NCI-H1105 (cell line): ENCODE results near the gene SHMT2.

Experiments used
- DNase-seq: peaks from one replicate; lab custom pipeline; 2025; lab: John Stamatoyannopoulos, UW

SHMT2 gene

DNA sequence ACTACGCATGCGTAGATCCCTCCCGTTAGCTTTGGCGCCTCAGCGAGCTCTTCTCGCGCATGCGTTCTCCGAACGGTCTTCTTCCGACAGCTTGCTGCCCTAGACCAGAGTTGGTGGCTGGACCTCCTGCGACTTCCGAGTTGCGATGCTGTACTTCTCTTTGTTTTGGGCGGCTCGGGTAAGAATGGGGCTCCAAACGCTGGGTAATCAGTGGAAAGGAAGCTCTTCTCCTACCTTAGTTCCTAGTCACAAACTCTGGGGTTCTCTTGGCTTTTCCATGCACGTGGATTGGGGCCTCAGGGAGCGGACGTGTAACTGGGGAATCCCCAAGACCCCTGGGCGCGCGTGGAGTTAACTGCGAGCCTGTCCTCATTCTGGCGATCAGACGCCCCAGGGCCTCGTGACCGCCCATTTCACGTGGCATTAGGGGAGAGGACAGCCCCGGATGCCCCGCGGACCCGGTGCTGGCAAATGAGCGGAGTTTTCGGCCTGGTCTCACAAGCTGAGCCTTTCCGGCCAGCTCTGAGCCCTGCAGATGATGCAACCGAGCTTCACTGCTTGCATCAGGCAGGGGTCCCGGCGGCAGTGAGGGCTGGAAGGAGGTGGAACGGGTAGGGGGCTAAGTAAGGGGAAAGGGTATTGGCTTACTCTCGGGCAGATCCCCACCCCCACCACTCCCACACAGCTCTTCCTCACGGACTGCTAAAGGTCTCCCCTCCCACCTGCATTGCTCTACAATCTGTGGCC is at the start of gene SHMT2:
Gene SHMT2 (plus strand): TSS at position 78 of the 747 bp plus-strand sequence. CDS start 68 bp downstream, at position 146.
- peak; percentile 84 for DNase-seq

DNA sequence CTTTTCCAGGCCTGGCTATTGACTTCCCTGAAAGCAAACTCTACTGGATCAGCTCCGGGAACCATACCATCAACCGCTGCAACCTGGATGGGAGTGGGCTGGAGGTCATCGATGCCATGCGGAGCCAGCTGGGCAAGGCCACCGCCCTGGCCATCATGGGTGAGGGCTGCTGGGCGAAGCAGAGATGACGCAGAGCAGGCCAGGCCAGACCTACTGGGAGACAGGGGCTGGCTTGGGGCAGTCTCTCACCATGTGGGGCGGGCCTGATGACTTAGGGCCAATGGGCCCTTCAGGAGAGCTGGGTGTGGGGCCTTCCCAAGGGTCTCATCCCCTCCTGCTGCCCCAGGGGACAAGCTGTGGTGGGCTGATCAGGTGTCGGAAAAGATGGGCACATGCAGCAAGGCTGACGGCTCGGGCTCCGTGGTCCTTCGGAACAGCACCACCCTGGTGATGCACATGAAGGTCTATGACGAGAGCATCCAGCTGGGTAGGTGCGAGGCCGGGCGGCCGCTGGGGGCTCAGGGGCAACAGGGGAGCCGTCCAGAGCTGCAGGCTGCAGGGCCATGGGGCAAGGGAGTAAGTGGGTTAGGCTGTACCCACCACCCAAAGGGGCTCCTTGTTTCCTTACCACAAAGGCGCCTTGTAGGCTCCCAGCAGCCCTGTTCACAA is 49.1 kb upstream of the SHMT2 start:
- DNase-seq: no peak

DNA sequence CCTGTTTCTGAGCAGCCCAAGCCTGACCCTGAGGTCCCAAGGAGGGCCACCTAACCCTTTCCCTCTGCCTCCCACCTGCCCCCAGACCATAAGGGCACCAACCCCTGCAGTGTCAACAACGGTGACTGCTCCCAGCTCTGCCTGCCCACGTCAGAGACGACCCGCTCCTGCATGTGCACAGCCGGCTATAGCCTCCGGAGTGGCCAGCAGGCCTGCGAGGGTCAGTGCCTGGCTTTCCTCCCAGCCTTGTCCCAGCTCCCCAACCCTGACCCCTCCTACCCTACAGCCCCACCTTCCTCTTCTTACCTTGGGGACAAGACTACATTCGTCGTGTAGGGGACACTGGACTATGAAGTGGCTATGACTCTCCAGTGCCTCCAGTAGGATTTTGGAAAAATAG is 48.4 kb upstream of the SHMT2 start:
- DNase-seq: no peak

DNA sequence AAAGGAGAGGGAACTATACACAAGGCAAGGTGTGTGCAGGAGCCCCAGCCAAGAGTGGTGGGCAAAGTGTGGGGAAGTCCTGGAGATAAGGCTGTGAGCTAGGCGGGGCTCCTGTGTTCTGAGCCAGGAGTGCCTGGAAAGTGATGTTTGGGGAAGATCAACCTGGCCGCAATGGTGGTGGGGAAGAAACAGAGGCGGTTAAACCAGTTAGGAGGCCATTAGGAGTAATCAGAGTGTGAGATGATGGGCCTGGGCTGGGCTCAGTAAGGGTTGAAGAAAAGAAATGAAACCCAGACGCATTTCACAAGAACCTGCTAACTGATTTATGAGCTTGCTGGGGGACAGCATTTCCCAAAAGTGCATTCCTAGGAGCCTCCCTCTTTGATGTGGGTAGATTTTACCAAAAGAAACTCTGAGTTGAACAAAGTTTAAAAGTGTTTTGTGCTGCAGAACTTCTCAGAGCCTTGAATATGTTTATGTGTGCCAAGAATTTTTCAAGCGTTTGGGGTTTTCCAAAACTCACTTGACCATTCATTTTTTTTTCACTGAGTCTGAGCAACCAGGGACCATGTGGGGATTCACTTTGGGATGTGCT is 47.9 kb upstream of the SHMT2 start:
- no peak for DNase-seq

DNA sequence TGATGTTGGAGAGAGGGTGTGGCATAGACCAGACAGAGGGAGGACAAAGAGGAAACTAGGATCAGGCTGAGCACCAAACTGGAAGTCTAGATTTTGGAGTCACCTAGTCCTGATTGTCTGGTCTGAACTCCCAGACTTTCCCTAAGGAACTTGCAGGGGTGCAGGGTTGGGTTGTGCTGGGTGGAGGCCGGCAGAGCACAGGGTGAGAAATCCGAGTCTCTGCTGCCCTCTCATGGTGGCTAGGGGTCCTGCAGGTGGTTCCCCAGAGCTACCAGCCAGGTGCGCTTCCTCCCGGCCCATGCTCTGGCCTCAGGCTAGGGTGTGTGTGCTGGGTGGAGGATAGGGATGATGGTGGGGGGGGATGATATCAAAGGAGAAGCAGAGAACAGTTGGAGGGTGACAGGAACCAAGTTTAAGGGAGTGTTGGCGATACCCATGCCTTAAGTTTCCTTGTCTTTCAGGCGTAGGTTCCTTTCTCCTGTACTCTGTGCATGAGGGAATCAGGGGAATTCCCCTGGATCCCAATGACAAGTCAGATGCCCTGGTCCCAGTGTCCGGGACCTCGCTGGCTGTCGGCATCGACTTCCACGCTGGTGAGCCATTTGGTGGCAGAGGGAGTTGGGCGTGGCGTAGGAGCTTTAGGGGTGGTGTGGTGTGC is 46.5 kb upstream of the SHMT2 start:
- peak; percentile 27 for DNase-seq

DNA sequence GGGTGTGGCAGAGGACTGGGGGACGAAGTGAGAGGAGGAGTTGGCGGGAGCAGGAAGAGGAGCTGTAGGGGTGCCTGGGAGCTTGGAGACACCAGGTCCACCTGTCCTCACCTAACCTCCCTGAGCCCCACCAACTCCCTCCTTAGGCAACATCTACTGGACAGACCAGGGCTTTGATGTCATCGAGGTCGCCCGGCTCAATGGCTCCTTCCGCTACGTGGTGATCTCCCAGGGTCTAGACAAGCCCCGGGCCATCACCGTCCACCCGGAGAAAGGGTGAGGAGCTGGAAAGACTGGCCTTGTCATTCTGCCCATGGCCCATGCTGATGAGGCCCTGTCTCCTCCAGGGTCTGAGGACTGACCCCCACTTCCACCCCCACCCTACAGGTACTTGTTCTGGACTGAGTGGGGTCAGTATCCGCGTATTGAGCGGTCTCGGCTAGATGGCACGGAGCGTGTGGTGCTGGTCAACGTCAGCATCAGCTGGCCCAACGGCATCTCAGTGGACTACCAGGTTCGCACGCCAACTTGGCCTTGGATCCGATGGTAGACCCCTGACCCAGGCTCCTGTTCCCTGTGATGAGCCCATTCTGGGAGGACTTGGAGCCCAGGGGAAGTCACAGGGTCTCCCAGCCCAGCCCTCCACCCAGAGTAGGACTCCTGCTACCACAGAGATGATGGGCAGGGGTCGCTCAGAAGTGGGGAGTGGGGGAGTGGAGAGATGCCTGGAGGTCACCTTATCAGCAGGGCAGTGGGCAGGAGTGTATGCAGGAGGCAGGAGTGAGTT is 45.4 kb upstream of the SHMT2 start:
- DNase-seq: no peak

DNA sequence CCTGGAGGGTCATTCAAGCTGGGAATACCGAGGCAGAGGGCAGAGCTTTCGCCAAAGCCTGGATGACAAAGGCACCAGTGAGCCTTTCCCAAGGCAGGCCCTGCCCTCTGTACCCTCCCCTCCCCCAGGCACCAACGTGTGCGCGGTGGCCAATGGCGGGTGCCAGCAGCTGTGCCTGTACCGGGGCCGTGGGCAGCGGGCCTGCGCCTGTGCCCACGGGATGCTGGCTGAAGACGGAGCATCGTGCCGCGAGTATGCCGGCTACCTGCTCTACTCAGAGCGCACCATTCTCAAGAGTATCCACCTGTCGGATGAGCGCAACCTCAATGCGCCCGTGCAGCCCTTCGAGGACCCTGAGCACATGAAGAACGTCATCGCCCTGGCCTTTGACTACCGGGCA is 44.1 kb upstream of the SHMT2 start:
- no peak for DNase-seq

DNA sequence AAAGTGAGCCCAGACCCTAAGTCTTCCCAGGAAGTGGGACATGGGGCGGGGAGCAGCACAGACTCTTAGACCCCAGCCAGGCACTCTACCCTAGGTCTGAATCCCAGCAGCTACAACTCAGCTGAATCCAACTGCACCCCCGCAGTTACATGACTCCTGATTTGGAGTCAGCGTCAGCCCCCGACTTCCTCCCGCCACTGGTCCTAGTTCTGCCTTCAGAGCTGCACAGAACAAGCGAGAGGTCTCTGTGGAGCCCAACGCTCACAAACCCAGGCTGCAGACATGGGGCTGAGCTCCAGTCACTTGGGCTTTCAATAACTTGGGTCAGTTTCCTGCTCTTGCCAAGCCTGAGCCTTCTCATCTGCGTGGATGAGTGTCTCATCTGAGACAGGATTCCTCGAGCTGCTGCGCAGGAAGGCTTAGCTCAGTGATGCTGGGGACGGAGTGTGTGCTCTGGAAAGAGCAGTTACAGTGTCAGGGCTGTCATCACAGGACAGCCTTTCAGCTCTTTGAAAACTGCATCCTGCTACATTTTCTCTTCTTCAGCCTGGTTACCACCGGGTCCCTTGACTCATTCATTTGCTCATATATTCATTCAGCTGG is 43.5 kb upstream of the SHMT2 start:
- no peak for DNase-seq

DNA sequence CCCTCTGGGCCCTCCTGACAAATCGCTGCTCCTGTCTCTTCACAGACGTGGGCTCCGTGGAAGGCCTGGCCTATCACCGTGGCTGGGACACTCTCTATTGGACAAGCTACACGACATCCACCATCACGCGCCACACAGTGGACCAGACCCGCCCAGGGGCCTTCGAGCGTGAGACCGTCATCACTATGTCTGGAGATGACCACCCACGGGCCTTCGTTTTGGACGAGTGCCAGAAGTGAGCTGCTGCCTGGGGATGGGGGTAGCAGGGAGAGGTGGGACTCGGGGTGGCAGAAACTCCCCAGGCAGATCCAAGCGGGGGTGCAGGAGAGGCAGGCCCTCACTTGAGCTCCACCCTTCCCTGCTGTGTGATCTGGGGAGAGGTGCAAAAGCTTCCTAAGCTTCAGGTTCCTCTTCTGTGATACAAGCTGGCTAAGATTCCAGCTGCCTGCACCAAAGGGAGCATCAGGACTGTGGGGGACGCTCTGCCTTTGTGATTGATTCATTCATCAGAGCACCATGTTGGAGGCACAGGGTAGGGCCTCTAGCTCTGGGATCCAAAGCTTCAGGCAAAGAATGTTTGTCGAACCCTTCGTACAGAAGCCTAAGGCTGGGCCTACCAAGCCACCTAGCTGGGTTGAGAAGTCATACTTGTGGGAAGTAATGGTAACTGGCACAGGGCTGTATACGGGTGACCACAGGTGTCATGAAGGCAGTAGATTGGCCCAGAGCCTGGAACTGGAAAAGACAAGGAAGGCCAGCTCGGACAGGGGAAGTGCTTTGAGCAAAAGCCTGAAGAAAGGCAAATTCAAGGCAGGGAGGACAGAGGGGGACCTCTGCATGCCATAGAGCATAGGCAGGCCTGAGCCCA is 42.1 kb upstream of the SHMT2 start:
- no peak for DNase-seq

DNA sequence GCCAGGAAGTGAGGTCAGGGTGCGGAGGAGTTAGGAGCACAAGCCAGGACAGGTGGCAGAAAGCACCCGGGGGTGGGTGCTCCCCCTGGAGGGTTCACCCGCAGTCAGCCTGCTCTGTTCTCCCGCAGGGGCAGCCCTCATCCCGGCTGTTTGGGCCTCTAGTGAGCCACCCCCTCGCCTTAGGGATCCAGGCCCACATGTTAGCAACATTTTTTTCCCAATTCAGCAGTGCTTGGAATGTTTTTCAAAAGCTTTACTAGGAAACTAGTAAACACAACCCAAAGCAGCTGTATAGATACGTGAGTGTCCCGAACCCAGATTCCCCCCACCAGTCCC is 41.5 kb upstream of the SHMT2 start:
- no peak for DNase-seq

DNA sequence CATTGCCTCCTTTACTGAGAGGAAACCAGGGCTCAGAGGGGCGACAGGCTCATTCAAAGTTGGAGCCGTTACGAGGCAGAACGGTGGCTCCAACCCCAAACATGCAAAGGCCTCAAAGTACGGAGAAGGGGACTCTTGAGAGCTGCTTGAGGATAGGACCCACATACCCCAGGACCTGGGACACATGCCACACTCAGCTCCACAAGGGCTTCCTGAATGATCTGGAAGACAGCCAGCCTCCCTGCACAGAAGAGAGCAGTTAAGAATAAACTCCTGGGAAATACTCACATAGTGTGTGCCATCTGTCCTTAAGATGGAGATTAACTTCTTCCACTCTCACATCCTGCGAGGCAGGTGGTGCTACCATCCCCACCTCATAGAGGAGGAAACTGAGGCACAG is 39.5 kb upstream of the SHMT2 start:
- no peak for DNase-seq

DNA sequence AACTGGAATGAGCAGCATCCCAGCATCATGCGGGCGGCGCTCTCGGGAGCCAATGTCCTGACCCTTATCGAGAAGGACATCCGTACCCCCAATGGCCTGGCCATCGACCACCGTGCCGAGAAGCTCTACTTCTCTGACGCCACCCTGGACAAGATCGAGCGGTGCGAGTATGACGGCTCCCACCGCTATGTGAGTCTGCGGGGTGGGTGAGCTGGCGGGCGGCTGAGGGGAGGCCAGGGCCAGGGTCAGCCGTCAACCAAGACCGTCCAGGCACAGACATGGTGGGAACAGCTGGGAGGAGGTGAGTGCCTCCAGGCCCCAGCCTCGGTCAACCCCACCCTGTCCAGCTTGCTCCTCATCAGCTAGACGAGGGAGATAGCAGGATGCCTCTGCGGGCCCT is 38.7 kb upstream of the SHMT2 start:
- DNase-seq: no peak

DNA sequence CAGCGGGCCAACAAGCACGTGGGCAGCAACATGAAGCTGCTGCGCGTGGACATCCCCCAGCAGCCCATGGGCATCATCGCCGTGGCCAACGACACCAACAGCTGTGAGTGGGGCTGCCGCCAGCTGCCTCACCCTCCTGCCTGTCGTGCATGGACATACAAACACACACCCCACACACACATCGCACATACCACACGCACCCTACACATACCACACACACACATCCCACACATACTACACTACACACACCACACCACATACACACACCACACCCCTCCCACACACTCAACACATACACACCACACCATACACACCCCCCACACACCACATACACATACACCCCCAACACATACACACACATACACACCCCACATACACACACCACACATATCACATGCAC is 38.1 kb upstream of the SHMT2 start:
- no peak for DNase-seq

DNA sequence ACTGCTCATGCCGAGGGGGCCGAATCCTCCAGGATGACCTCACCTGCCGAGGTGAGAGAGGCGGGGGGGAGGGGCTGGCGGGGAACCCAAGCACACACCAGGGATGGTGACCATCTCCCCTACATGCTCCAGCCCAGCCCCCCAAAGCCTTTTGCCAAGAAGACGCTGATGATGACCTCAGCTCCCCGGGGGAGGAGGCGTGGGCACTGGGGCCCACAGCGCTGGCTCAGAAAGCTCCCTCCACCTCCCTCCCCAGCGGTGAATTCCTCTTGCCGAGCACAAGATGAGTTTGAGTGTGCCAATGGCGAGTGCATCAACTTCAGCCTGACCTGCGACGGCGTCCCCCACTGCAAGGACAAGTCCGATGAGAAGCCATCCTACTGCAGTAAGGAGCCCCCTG is 36.6 kb upstream of the SHMT2 start:
- no peak for DNase-seq

DNA sequence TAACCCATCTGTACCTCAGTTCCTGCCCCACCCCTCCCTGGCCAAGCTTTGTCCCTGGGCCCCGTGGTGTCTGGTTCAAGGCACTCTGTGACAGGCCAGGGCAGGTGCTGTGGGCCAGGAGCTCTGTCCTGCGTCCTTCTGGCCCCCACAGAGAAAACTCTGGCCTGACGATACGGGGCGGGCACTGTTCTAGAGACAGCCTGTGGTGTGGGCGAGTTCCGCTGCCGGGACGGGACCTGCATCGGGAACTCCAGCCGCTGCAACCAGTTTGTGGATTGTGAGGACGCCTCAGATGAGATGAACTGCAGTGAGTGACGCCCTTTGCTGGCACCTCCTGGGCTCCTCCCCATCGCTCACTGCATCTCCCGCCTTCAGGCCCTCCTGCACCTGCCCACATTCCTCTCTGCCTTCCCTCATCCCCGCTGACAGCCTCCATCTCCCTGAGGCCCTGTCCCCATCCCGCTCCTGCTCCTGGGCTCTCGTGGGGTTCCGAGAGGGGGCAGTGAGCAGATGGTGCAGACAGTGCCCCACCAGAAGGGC is 35.7 kb upstream of the SHMT2 start:
- DNase-seq: no peak

DNA sequence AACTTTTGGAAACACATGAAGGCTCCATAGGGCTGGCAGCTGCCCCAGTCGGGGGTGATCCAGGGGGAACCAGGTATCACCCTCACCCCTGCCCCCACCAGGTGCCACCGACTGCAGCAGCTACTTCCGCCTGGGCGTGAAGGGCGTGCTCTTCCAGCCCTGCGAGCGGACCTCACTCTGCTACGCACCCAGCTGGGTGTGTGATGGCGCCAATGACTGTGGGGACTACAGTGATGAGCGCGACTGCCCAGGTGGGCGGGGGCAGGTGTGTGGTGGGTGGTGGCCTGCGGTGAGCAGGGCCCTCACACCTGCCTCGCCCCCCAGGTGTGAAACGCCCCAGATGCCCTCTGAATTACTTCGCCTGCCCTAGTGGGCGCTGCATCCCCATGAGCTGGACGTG is 35.3 kb upstream of the SHMT2 start:
- no peak for DNase-seq

DNA sequence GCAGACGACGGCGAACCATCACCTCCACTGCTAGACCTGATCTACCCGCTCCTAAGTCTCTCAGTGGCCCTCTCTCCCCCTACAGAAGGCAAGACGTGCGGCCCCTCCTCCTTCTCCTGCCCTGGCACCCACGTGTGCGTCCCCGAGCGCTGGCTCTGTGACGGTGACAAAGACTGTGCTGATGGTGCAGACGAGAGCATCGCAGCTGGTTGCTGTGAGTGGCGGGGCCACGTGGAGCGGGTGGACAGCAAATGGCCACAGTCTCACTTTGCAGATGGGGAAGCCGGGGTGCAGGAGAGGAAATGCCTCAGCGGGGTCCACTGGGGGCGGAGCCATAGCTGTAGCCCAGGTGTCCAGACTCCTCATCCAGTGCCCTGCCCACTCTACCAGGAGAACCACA is 34.3 kb upstream of the SHMT2 start:
- no peak for DNase-seq

DNA sequence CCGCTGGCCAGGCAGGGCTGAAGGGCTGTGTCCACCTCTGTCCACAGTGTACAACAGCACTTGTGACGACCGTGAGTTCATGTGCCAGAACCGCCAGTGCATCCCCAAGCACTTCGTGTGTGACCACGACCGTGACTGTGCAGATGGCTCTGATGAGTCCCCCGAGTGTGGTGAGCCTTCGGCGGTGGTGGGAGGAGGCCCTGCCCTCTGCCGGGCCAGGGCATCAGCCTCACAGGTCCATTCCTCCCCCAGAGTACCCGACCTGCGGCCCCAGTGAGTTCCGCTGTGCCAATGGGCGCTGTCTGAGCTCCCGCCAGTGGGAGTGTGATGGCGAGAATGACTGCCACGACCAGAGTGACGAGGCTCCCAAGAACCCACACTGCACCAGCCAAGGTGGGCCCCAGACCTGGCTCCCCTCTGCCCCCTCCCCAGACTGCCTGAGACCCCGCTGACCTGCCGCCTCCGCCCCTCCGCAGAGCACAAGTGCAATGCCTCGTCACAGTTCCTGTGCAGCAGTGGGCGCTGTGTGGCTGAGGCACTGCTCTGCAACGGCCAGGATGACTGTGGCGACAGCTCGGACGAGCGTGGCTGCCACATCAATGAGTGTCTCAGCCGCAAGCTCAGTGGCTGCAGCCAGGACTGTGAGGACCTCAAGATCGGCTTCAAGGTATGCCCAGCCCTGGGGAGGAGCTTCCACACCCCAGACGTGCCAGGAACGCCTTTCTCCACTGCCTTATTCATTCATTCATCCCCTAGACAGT is 33.7 kb upstream of the SHMT2 start:
- no peak for DNase-seq

DNA sequence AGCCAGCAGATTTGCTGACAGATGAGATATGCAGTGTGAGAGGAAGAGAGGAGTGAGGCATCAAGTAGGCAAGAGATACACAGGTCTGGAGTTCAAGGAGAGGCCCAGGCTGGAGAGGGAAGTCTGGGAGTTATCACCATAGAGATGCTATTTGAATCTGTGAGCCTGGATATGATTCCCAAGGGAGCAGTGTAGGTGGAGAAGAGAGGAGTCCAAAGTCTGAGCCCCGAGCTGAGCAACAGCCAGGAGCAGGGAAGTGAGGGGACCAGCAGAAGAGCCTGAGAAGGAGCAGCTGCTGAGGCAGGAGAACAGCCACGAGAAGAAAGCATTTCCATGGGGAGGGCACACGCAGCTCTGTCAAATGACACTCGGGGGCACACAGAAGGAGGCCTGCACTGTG is 33.1 kb upstream of the SHMT2 start:
- DNase-seq: no peak

DNA sequence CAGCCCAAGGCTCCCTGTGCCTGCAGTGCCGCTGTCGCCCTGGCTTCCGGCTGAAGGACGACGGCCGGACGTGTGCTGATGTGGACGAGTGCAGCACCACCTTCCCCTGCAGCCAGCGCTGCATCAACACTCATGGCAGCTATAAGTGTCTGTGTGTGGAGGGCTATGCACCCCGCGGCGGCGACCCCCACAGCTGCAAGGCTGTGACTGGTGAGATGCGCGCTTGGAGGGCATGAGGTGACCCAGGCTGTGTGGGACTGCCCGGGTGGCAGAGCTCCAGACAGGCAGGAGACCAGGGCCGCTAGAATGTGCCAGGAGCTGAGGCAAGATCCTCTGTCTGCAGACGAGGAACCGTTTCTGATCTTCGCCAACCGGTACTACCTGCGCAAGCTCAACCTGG is 32.6 kb upstream of the SHMT2 start:
- DNase-seq: no peak
